ENCODE data around the gene PLXNA3. TPM values are rescaled to one million over a fixed set of nuclear protein-coding genes. Genes with fewer than 3 reads are reported as not detected.

Gene PLXNA3
- total RNA-seq, 1 experiment from 2014 or later = 89.3 TPM

DNA sequence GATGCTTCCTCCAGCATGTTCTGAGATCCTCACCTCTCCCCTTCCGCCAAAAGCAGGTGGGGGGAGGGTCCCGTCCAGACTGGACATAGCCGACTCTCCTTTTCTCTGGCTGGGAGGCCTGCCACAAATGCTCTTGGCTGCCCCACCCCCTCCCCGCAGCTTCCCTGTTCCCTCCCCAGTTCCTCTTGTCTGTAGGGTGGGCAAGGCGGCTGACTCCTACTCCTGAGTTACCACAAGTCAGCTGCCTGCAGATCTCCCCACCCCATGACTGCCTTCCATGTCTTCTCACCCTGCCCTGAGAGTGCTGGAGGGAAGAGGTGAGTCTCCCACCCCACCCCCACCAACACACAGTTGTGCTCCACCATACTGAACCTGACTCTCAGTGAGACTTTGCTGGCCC lies 26.7 kb upstream of the PLXNA3 start:
- POLR2A ChIA-PET = no interaction called here
- H3K27me3 ChIP-seq (ENCODE audit: insufficient read depth, low read length) = no peaks in the 10 kb centered on the region

DNA sequence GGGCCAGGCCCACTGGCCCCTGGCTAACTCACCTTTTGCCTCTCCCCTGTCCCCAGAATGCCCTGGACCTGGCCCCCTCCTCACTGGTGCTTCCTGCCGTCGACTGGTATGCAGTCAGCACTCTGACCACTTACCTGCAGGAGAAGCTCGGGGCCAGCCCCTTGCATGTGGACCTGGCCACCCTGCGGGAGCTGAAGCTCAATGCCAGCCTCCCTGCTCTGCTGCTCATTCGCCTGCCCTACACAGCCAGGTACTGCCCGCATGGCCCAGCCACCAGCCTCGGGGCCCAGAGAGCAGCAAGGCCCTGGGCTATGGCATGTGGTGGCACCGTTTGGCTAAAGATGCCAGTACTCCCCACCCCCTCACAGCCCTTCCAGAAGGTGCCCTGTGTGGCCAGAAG lies 25.9 kb upstream of the PLXNA3 start:
- Histone ChIP-seq H3K36me3 (ENCODE audit: control insufficient read depth in 1 of 2, insufficient read depth in 2 of 2, low read length in 2 of 2) (no peaks in the 10 kb centered on the region), H2AFZ (ENCODE audit: low read depth, low read length, poor library complexity, severe bottlenecking) (no peak overlapping the region), H3K79me2 (ENCODE audit: insufficient read depth, low read length) (peaks cover 7% of the 10 kb centered on the region; the same call in 1 of the 2 replicates), H3K9me2 (ENCODE audit: insufficient read depth) (no peaks in the 10 kb centered on the region), H3K4me1 (ENCODE audit: control insufficient read depth in 1 of 2, insufficient read depth in 2 of 2, low read length in 2 of 2) (peaks cover 3 to 19% of the 10 kb centered on the region in 2 experiments; a peak in 2 of 4 replicates), H3K9me3 (ENCODE audit: control insufficient read depth in 1 of 2, insufficient read depth in 1 of 2, low read depth in 1 of 2, low read length in 2 of 2) (no peaks in the 10 kb centered on the region), H3K27ac (ENCODE audit: low read depth, low read length) (no peak overlapping the region), H4K20me1 (ENCODE audit: insufficient read depth) (no peaks in the 10 kb centered on the region), H3K27me3 (ENCODE audit: insufficient read depth, low read length) (no peaks in the 10 kb centered on the region), H3K9ac (ENCODE audit: low read length) (no peak overlapping the region), H3K4me3 (replicated peaks in 1 of 2; ENCODE audit: low read depth in 1 of 2, low read length in 2 of 2) (no peak overlapping the region), H3K4me2 (ENCODE audit: low read length) (no peak overlapping the region)
- POLR2A ChIA-PET = no interaction called here
- no peak for ATAC-seq
- no TSS peak for BruUV-seq (replicated peaks)
- DNase-seq (ENCODE audit: low read depth, low spot score) = no peak
- CTCF ChIA-PET = no interaction called here
- intact Hi-C loops (cut with micrococcal nuclease) = no loop called here
- RAD21 ChIA-PET (ENCODE audit: low non-redundant PET in 1 of 2, low total read pairs in 2 of 2, uncharacterized antibody in 2 of 2, unreplicated experiment in 2 of 2) = no interaction called here
- TF ChIP-seq CEBPB (IDR thresholded peaks at IDR 0.05; ENCODE audit: low read depth) = no peak
- TF ChIP-seq, protein P1, sequence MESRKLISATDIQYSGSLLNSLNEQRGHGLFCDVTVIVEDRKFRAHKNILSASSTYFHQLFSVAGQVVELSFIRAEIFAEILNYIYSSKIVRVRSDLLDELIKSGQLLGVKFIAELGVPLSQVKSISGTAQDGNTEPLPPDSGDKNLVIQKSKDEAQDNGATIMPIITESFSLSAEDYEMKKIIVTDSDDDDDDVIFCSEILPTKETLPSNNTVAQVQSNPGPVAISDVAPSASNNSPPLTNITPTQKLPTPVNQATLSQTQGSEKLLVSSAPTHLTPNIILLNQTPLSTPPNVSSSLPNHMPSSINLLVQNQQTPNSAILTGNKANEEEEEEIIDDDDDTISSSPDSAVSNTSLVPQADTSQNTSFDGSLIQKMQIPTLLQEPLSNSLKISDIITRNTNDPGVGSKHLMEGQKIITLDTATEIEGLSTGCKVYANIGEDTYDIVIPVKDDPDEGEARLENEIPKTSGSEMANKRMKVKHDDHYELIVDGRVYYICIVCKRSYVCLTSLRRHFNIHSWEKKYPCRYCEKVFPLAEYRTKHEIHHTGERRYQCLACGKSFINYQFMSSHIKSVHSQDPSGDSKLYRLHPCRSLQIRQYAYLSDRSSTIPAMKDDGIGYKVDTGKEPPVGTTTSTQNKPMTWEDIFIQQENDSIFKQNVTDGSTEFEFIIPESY (IDR thresholded peaks at IDR 0.05; ENCODE audit: extremely low read depth, insufficient replicate concordance, low read length) = no peak
- TF ChIP-seq POLR2A (IDR thresholded peaks at IDR 0.05; ENCODE audit: borderline replicate concordance, extremely low read depth, insufficient read depth, insufficient read length) = no peak
- TF ChIP-seq, protein P2, sequence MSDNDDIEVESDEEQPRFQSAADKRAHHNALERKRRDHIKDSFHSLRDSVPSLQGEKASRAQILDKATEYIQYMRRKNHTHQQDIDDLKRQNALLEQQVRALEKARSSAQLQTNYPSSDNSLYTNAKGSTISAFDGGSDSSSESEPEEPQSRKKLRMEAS (IDR thresholded peaks at IDR 0.05) = no peak
- no peak for TF ChIP-seq SIN3A (IDR thresholded peaks at IDR 0.05; ENCODE audit: low read depth)
- TF ChIP-seq, protein P3, sequence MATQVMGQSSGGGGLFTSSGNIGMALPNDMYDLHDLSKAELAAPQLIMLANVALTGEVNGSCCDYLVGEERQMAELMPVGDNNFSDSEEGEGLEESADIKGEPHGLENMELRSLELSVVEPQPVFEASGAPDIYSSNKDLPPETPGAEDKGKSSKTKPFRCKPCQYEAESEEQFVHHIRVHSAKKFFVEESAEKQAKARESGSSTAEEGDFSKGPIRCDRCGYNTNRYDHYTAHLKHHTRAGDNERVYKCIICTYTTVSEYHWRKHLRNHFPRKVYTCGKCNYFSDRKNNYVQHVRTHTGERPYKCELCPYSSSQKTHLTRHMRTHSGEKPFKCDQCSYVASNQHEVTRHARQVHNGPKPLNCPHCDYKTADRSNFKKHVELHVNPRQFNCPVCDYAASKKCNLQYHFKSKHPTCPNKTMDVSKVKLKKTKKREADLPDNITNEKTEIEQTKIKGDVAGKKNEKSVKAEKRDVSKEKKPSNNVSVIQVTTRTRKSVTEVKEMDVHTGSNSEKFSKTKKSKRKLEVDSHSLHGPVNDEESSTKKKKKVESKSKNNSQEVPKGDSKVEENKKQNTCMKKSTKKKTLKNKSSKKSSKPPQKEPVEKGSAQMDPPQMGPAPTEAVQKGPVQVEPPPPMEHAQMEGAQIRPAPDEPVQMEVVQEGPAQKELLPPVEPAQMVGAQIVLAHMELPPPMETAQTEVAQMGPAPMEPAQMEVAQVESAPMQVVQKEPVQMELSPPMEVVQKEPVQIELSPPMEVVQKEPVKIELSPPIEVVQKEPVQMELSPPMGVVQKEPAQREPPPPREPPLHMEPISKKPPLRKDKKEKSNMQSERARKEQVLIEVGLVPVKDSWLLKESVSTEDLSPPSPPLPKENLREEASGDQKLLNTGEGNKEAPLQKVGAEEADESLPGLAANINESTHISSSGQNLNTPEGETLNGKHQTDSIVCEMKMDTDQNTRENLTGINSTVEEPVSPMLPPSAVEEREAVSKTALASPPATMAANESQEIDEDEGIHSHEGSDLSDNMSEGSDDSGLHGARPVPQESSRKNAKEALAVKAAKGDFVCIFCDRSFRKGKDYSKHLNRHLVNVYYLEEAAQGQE (IDR thresholded peaks at IDR 0.05; ENCODE audit: low read depth) = no peak
- TF ChIP-seq POLR2AphosphoS5 (IDR thresholded peaks at IDR 0.05; ENCODE audit: low read depth, low read length) = no peak

More for the DNA sequence above, 26.7 kb upstream of the PLXNA3 start:
- ChIA-PET RAD21 (ENCODE audit: low non-redundant PET in 1 of 2, low total read pairs in 2 of 2, uncharacterized antibody in 2 of 2, unreplicated experiment in 2 of 2) (no interaction called here), CTCF (no interaction called here)
- no peak for ATAC-seq
- no peaks in the 10 kb centered on the region for H3K9me2 ChIP-seq (ENCODE audit: insufficient read depth)
- H3K4me1 ChIP-seq (ENCODE audit: control insufficient read depth in 1 of 2, insufficient read depth in 2 of 2, low read length in 2 of 2) = peaks cover 1 to 17% of the 10 kb centered on the region in 2 experiments; a peak in 2 of 4 replicates
- DNase-seq (ENCODE audit: low read depth, low spot score) = no peak
- TF ChIP-seq, protein P3 (IDR thresholded peaks at IDR 0.05; ENCODE audit: low read depth) = no peak
- no peak for TF ChIP-seq EZH2 (IDR thresholded peaks at IDR 0.05)
- no peak overlapping the region for H3K9ac ChIP-seq (ENCODE audit: low read length)
- no peaks in the 10 kb centered on the region for H4K20me1 ChIP-seq (ENCODE audit: insufficient read depth)
- no peaks in the 10 kb centered on the region for H3K36me3 ChIP-seq (ENCODE audit: control insufficient read depth in 1 of 2, insufficient read depth in 2 of 2, low read length in 2 of 2)
- H3K4me3 ChIP-seq (replicated peaks in 1 of 2; ENCODE audit: low read depth in 1 of 2, low read length in 2 of 2) = no peak overlapping the region
- H3K4me2 ChIP-seq (ENCODE audit: low read length) = no peak overlapping the region
- intact Hi-C loops (cut with micrococcal nuclease) = no loop called here
- H3K27ac ChIP-seq (ENCODE audit: low read depth, low read length) = no peak overlapping the region
- no peak overlapping the region for H2AFZ ChIP-seq (ENCODE audit: low read depth, low read length, poor library complexity, severe bottlenecking)
- H3K79me2 ChIP-seq (ENCODE audit: insufficient read depth, low read length) = peaks cover 7% of the 10 kb centered on the region; the same call in 1 of the 2 replicates
- no TSS peak for BruUV-seq (replicated peaks)
- H3K9me3 ChIP-seq (ENCODE audit: control insufficient read depth in 1 of 2, insufficient read depth in 1 of 2, low read depth in 1 of 2, low read length in 2 of 2) = no peaks in the 10 kb centered on the region
